NCI-H2196 (cell line): ENCODE measurements around the gene MED31.
"Not testable (repeated sequence)": the region's sequence is repeated elsewhere in the genome, so short reads cannot be mapped to it uniquely, and the experiment has no call there.

Experiments
- DNase-seq: peaks from one replicate; lab custom pipeline; 2025; ENCODE audit not compliant: unreplicated experiment; lab: John Stamatoyannopoulos, UW

MED31 gene

GRCh38 chr17:6651354-6651918, at the start of gene MED31, which contains the start of gene C17orf100:
MED31 (minus strand) TSS chr17:6651605; CDS start chr17:6651528, 77 bp downstream.
C17orf100 (plus strand) TSS chr17:6651762; CDS start chr17:6651914, 152 bp downstream.
- peak; percentile 85 for DNase-seq

GRCh38 chr17:6700948-6701307, 49.5 kb upstream of the MED31 start:
- DNase-seq: no peak

GRCh38 chr17:6699997-6700947, 48.9 kb upstream of the MED31 start:
- no peak for DNase-seq

- no peak for DNase-seq
Measured at GRCh38 chr17:6698004-6698403, 46.6 kb upstream of the MED31 start.

- DNase-seq: no peak
Measured at GRCh38 chr17:6696906-6697305, 45.5 kb upstream of the MED31 start.

- DNase-seq: no peak
Measured at GRCh38 chr17:6695565-6695964, 44.2 kb upstream of the MED31 start.

- no peak for DNase-seq
Measured at GRCh38 chr17:6695051-6695450, 43.6 kb upstream of the MED31 start.

GRCh38 chr17:6691958-6692357, 40.6 kb upstream of the MED31 start:
- DNase-seq: not testable (repeated sequence)

- DNase-seq: no peak
Measured at GRCh38 chr17:6691546-6691945, 40.1 kb upstream of the MED31 start.

- DNase-seq: no peak
Measured at GRCh38 chr17:6690641-6691040, 39.2 kb upstream of the MED31 start.

GRCh38 chr17:6688944-6689343, 37.5 kb upstream of the MED31 start:
- no peak for DNase-seq

GRCh38 chr17:6686026-6686425, 34.6 kb upstream of the MED31 start:
- DNase-seq: no peak

GRCh38 chr17:6684881-6685767, 33.7 kb upstream of the MED31 start:
- no peak for DNase-seq

GRCh38 chr17:6684460-6684783, 33.0 kb upstream of the MED31 start:
- DNase-seq: no peak

GRCh38 chr17:6683730-6684459, 32.5 kb upstream of the MED31 start:
- no peak for DNase-seq

GRCh38 chr17:6683081-6683684, 31.8 kb upstream of the MED31 start:
- DNase-seq: no peak

- DNase-seq: no peak
Measured at GRCh38 chr17:6682339-6682738, 30.9 kb upstream of the MED31 start.

GRCh38 chr17:6681671-6682070, 30.3 kb upstream of the MED31 start:
- no peak for DNase-seq

GRCh38 chr17:6681176-6681575, 29.8 kb upstream of the MED31 start:
- DNase-seq: no peak

GRCh38 chr17:6679241-6679640, 27.8 kb upstream of the MED31 start:
- DNase-seq: no peak
